Endothelial cell of umbilical vein (primary cell): ENCODE results near the gene NTRK1. TPM values are rescaled to one million over a fixed set of nuclear protein-coding genes. Genes with fewer than 3 reads are reported as not detected.

Experiments used
- BruUV-seq: library from RNA; stranded (reverse); fragments of 400-500 nt; replicated peaks from 2 replicates; lab custom pipeline; 2021; lab: Mats Ljungman, UMichigan
- CTCF ChIA-PET: fragments of 300-600, 350-600 bp; sonication (Branson Sonifier 250); formaldehyde crosslinking; loops from one replicate; lab custom pipeline; 2021; ENCODE audit warnings: antibody characterized with exemption, inconsistent platforms; lab: Charles Lee
- POLR2A ChIA-PET: fragments of 300-600, 350-600 bp; sonication (Branson Sonifier 250); formaldehyde crosslinking; loops from one replicate; lab custom pipeline; 2021; ENCODE audit warnings: antibody characterized with exemption, inconsistent platforms; lab: Charles Lee
- DNase-seq: peaks from one replicate; pipeline ENCODE4 v3.0.0-alpha.2; 2011; ENCODE audit warnings: low read depth, low spot score
- FAIRE-seq: peaks from 2 replicates; lab custom pipeline; 2011; peaks lifted over from hg19 to GRCh38; lab: Jason Lieb, UNC
- H2AFZ ChIP-seq: 2 replicates; pipeline ENCODE4 v1.6.0; 2012; ENCODE audit warnings: low read depth, low read length, control low read depth, inconsistent platforms
- H3K27ac ChIP-seq: 2 replicates; pipeline ENCODE4 v1.5.1; 2011; ENCODE audit warnings: low read depth, mild to moderate bottlenecking, control low read depth, low read length, moderate library complexity; ENCODE audit not compliant: insufficient read depth
- H3K27me3 ChIP-seq, 2 experiments: 2 replicates each; pipeline versions ENCODE4 v1.6.0 to v1.6.1; 2011; ENCODE audit warnings: low read length in 2 of 2, mixed read lengths in 1 of 2; ENCODE audit not compliant: control insufficient read depth in 2 of 2, insufficient read depth in 2 of 2
- H3K36me3 ChIP-seq, 2 experiments: 2 replicates in 1 of 2; 3 replicates in 1 of 2; pipeline ENCODE4 v1.5.1; 2011; ENCODE audit warnings: low read length in 2 of 2, mild to moderate bottlenecking in 1 of 2, moderate library complexity in 1 of 2; ENCODE audit not compliant: control insufficient read depth in 2 of 2, insufficient read depth in 2 of 2; ENCODE audit errors: extremely low read depth in 1 of 2
- H3K4me1 ChIP-seq: 3 replicates; pipeline ENCODE4 v1.5.1; 2011; ENCODE audit warnings: mild to moderate bottlenecking, low read length; ENCODE audit not compliant: control insufficient read depth, insufficient read depth; ENCODE audit errors: extremely low read depth
- H3K4me2 ChIP-seq: 2 replicates; pipeline ENCODE4 v1.6.1; 2011; ENCODE audit warnings: low read length, control low read depth, mixed read lengths; ENCODE audit not compliant: insufficient read depth
- H3K4me3 ChIP-seq, 3 experiments: fragments of 200-600 bp in 1 of 3; sonication (generic), shearing (Covaris generic) in 1 of 3; replicated peaks in 1 of 3; 2 replicates each; pipeline ENCODE4 v1.5.1; 2011 to 2016; ENCODE audit warnings: control low read depth in 3 of 3, low read length in 3 of 3, mild to moderate bottlenecking in 2 of 3, inconsistent platforms in 1 of 3, low read depth in 1 of 3, moderate library complexity in 1 of 3; ENCODE audit not compliant: insufficient read depth in 1 of 3
- H3K79me2 ChIP-seq: 2 replicates; pipeline ENCODE4 v1.6.0; 2012; ENCODE audit warnings: low read length, inconsistent platforms; ENCODE audit not compliant: control insufficient read depth, insufficient read depth
- H3K9ac ChIP-seq: replicated peaks from 2 replicates; pipeline ENCODE3; 2011; ENCODE audit warnings: low read length, control low read depth; ENCODE audit not compliant: insufficient read depth; ENCODE audit errors: extremely low read depth
- H3K9me1 ChIP-seq: replicated peaks from 3 replicates; pipeline ENCODE4 v1.6.0; 2011; ENCODE audit warnings: mild to moderate bottlenecking, low read length; ENCODE audit not compliant: control insufficient read depth, insufficient read depth; ENCODE audit errors: extremely low read depth
- H3K9me3 ChIP-seq: replicated peaks from 2 replicates; pipeline ENCODE4 v1.5.1; 2012; ENCODE audit warnings: low read length, inconsistent platforms; ENCODE audit not compliant: control insufficient read depth, insufficient read depth
- H4K20me1 ChIP-seq: replicated peaks from 2 replicates; pipeline ENCODE3; 2011; ENCODE audit warnings: mild to moderate bottlenecking, low read length; ENCODE audit not compliant: control insufficient read depth, insufficient read depth; ENCODE audit errors: extremely low read depth
- EZH2 ChIP-seq: IDR thresholded peaks from 2 replicates; pipeline ENCODE4 v1.6.1; 2012; ENCODE audit warnings: borderline replicate concordance, low read depth, mild to moderate bottlenecking, moderate library complexity, low read length, inconsistent platforms; ENCODE audit not compliant: severe bottlenecking
- FOS ChIP-seq: IDR thresholded peaks from 2 replicates; pipeline ENCODE4 v1.6.1; 2011; ENCODE audit warnings: mild to moderate bottlenecking, low read length, moderate library complexity, borderline replicate concordance; ENCODE audit not compliant: insufficient read depth
- GATA2 ChIP-seq: IDR thresholded peaks from 2 replicates; pipeline ENCODE4 v1.7.0; 2011; ENCODE audit warnings: low read depth, mild to moderate bottlenecking, moderate library complexity, mixed read lengths, low read length; ENCODE audit not compliant: insufficient read length, insufficient read depth
- JUN ChIP-seq: IDR thresholded peaks from 2 replicates; pipeline ENCODE4 v1.6.1; 2011; ENCODE audit warnings: borderline replicate concordance, low read depth; ENCODE audit not compliant: insufficient read length, insufficient read depth
- MYC ChIP-seq: IDR thresholded peaks from one replicate; pipeline ENCODE4 v1.6.1; 2011; ENCODE audit warnings: mild to moderate bottlenecking, low read depth, low read length
- POLR2A ChIP-seq: IDR thresholded peaks from 2 replicates; pipeline ENCODE4 v1.6.1; 2012; ENCODE audit warnings: low read depth, mild to moderate bottlenecking, control low read depth, low read length
- POLR2AphosphoS5 ChIP-seq: IDR thresholded peaks from 2 replicates; pipeline ENCODE4 v1.6.1; 2012; ENCODE audit warnings: low read depth, mild to moderate bottlenecking, control low read depth, low read length, moderate library complexity; ENCODE audit not compliant: insufficient read depth
- dilution Hi-C: fragments of 300-500 bp; cut with MboI; formaldehyde crosslinking; loops from one replicate; pipeline ENCODE4 v1.15.0; 2019; ENCODE audit warnings: low sequenced_read_pairs; ENCODE audit not compliant: extremely low pct_ligation_motif_present
- intact Hi-C: fragments of 100-400 bp; cut with micrococcal nuclease; formaldehyde crosslinking; loops from one replicate; pipeline ENCODE4 v1.10.0; 2022
- polyA plus RNA-seq, 4 experiments: library from polyadenylated mRNA; depleted of rRNA in 3 of 4; stranded (reverse) in 3 of 4; unstranded in 1 of 4; fragments of >200 nt; gene quantifications; 2 replicates each; pipeline versions ENCODE4 v1.2.1 to v1.2.3, GENCODE V29; 2011 to 2012; ENCODE audit warnings: missing spikeins in 1 of 4
- total RNA-seq: library from RNA; stranded (reverse); gene quantifications from 2 replicates; pipeline ENCODE4 v1.2.3, GENCODE V29; 2021

The NTRK1 gene
- total and polyA plus RNA-seq, 2 donors (not counting 3 experiments of a cell fraction or from before 2014, with no cell fraction given): 0.07 TPM; not detected in 1

- TF ChIP-seq POLR2AphosphoS5 (no peak), GATA2 (no peak), MYC (no peak), EZH2 (no peak), JUN (no peak), FOS (no peak), POLR2A (no peak)
- H3K27me3 ChIP-seq: no peaks in the 10 kb centered on the region
- FAIRE-seq: peak; percentile 64
- H2AFZ ChIP-seq: no peak overlapping the region
- H3K9me3 ChIP-seq: no peaks in the 10 kb centered on the region
- no TSS peak for BruUV-seq
- ChIA-PET POLR2A (no interaction called here), CTCF (interaction anchor here (1.2 to 2.0 kb wide), 8 partner anchors 9 to 213 kb away, joined by 3 to 8 read pairs (median 5); no protein-coding TSS in a partner anchor)
- H3K36me3 ChIP-seq: peaks cover 11 to 19% of the 10 kb centered on the region in 2 experiments
- H3K9ac ChIP-seq: no peak overlapping the region
- no peaks in the 10 kb centered on the region for H4K20me1 ChIP-seq
- H3K79me2 ChIP-seq: peaks cover 87% of the 10 kb centered on the region
- H3K9me1 ChIP-seq: no peaks in the 10 kb centered on the region
- no peak overlapping the region for H3K27ac ChIP-seq
- intact Hi-C loops (no loop called here), dilution Hi-C loops (no loop called here)
- peak; percentile 28 for DNase-seq
- no peak overlapping the region for H3K4me2 ChIP-seq
- peaks cover 90% of the 10 kb centered on the region for H3K4me1 ChIP-seq
- H3K4me3 ChIP-seq: no peak overlapping the region
Observed at GRCh38 chr1:156901966-156902915, 41.6 kb downstream of the NTRK1 start.
